Natural killer cell (primary cell): ENCODE results near the gene LRP1B. TPM values are rescaled to one million over a fixed set of nuclear protein-coding genes. Genes with fewer than 3 reads are reported as not detected.

Experiments used
- ATAC-seq, 3 donors: fragments of 150-1000 bp in 2 of 3; fragments of 200-7000 bp in 1 of 3; cut with Tn5 transposase; 1 replicate in 1 of 3; 2 replicates in 2 of 3; pipeline ENCODE4 v1.10.0; 2021; ENCODE audit warnings: mild to moderate bottlenecking in 2 of 3, moderate library complexity in 2 of 3
- DNase-seq, 2 donors: peaks; one replicate each; pipeline versions ENCODE4 v3.0.0 to v3.0.0-alpha.2; 2013 to 2021; ENCODE audit warnings: mixed read lengths in 1 of 2
- H3K27ac ChIP-seq: one replicate; pipeline ENCODE4 v1.5.1; 2013; ENCODE audit warnings: mild to moderate bottlenecking, low read length
- H3K27me3 ChIP-seq: one replicate; pipeline ENCODE4 v1.6.1; 2013; ENCODE audit warnings: low read length; ENCODE audit not compliant: control insufficient read depth, insufficient read depth
- H3K36me3 ChIP-seq: one replicate; pipeline ENCODE4 v1.6.1; 2013; ENCODE audit warnings: low read length; ENCODE audit not compliant: control insufficient read depth, insufficient read depth
- H3K4me1 ChIP-seq: one replicate; pipeline ENCODE4 v1.6.1; 2013; ENCODE audit warnings: low read length; ENCODE audit not compliant: control insufficient read depth, insufficient read depth
- H3K4me3 ChIP-seq: one replicate; pipeline ENCODE4 v1.5.1; 2013; ENCODE audit warnings: low read length
- H3K9me3 ChIP-seq: one replicate; pipeline ENCODE4 v1.6.1; 2013; ENCODE audit warnings: low read length; ENCODE audit not compliant: control insufficient read depth, insufficient read depth
- H3K27ac Mint-ChIP-seq, 2 donors: one replicate each; pipeline ENCODE4 v1.8.0; 2022; ENCODE audit warnings: mild to moderate bottlenecking in 2 of 2, mixed read lengths in 2 of 2, moderate library complexity in 1 of 2
- H3K27me3 Mint-ChIP-seq, 2 donors: one replicate each; pipeline ENCODE4 v1.8.0; 2022; ENCODE audit warnings: low read depth in 2 of 2, mixed read lengths in 2 of 2
- H3K36me3 Mint-ChIP-seq: one replicate; pipeline ENCODE4 v1.8.0; 2022; ENCODE audit warnings: mixed read lengths
- H3K4me1 Mint-ChIP-seq, 2 donors: one replicate each; pipeline ENCODE4 v1.8.0; 2022; ENCODE audit warnings: mixed read lengths in 2 of 2
- H3K4me3 Mint-ChIP-seq: one replicate; pipeline ENCODE4 v1.8.0; 2022; ENCODE audit warnings: mild to moderate bottlenecking, moderate library complexity, mixed read lengths
- H3K9me3 Mint-ChIP-seq, 2 donors: one replicate each; pipeline ENCODE4 v1.8.0; 2022; ENCODE audit warnings: mixed read lengths in 2 of 2
- WGBS: methylation state at CpG from one replicate; pipeline ENCODE4 v1.1.7; 2013; ENCODE audit warnings: missing lambda C conversion rate; ENCODE audit not compliant: insufficient coverage; 5-methylcytosine and 5-hydroxymethylcytosine counted together
- intact Hi-C: fragments of 100-400 bp; cut with micrococcal nuclease; formaldehyde crosslinking; loops from one replicate; pipeline ENCODE4 v1.14.2; 2022
- total RNA-seq, 4 donors: library from RNA; stranded (reverse); fragments of 120-200 nt in 1 of 4; gene quantifications; one replicate each; pipeline versions ENCODE4 v1.2.3 to v1.2.4, GENCODE V29; 2013 to 2022
- TF ChIP-seq, protein P1 (sequence below): fragments of 200-600 bp; IDR thresholded peaks from one replicate; pipeline ENCODE4 v1.8.0; 2022; ENCODE audit warnings: antibody characterized with exemption

The LRP1B gene
- total RNA-seq, 3 donors from 2014 or later (not counting 1 experiment from before 2014, with no cell fraction given): 0.05 TPM; not detected in 2

DNA sequence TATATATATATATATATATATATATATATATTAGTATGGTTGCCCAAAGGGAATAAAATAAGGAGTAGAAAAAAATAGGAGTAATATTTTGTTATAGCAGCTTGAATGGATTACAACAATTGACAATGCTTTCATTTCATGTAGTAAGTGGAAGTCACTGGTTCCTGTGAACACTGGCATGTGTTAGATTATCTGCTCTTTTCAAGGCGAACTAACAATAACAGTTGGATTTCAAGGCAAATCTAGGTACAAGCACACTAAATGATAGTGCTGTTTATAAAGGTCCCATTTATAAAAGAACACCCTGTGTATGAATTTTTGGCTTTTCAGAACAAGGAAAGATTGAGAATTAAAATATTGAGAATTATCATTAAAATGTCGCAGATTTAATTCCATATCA, 1535.7 kb downstream of the LRP1B start:
- no peaks in the 10 kb centered on the region for H3K9me3 ChIP-seq
- Mint-ChIP-seq H3K36me3 (no peaks in the 10 kb centered on the region), H3K4me1 (no peaks in the 10 kb centered on the region), H3K27me3 (no peaks in the 10 kb centered on the region), H3K27ac (no peak overlapping the region), H3K9me3 (peaks cover 0 to 4% of the 10 kb centered on the region in 2 donors), H3K4me3 (no peak overlapping the region)
- no peaks in the 10 kb centered on the region for H3K4me1 ChIP-seq
- TF ChIP-seq, protein P1, sequence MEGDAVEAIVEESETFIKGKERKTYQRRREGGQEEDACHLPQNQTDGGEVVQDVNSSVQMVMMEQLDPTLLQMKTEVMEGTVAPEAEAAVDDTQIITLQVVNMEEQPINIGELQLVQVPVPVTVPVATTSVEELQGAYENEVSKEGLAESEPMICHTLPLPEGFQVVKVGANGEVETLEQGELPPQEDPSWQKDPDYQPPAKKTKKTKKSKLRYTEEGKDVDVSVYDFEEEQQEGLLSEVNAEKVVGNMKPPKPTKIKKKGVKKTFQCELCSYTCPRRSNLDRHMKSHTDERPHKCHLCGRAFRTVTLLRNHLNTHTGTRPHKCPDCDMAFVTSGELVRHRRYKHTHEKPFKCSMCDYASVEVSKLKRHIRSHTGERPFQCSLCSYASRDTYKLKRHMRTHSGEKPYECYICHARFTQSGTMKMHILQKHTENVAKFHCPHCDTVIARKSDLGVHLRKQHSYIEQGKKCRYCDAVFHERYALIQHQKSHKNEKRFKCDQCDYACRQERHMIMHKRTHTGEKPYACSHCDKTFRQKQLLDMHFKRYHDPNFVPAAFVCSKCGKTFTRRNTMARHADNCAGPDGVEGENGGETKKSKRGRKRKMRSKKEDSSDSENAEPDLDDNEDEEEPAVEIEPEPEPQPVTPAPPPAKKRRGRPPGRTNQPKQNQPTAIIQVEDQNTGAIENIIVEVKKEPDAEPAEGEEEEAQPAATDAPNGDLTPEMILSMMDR: no peak
- WGBS: 74% methylated on average over 2 of the region's 2 CpGs
- intact Hi-C loops: no loop called here
- no peak overlapping the region for H3K4me3 ChIP-seq
- H3K27me3 ChIP-seq: no peaks in the 10 kb centered on the region
- H3K27ac ChIP-seq: no peak overlapping the region
- no peaks in the 10 kb centered on the region for H3K36me3 ChIP-seq
- ATAC-seq: no peak
- DNase-seq: no peak

DNA sequence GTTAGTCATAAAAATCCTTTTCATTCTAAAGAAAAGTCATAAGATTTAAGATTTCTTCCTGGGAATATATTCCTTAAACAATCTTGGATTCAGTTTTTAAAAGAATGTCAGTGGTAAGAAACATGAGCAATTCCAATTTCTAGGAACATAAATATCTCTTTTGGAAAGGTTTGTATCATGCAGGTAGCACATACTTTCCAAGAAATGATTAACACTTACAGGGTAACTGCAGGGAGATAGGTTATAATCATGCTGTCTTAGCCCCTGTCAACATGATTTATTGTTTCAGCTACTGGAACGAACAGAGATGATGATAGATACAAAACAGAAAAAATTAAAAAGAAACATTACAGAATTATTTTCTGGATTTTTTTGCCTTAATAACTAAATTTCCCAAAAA, 1537.7 kb downstream of the LRP1B start:
- Mint-ChIP-seq H3K4me1 (no peaks in the 10 kb centered on the region), H3K36me3 (no peaks in the 10 kb centered on the region), H3K27ac (no peak overlapping the region), H3K4me3 (no peak overlapping the region), H3K27me3 (no peaks in the 10 kb centered on the region), H3K9me3 (peaks cover 0 to 7% of the 10 kb centered on the region in 2 donors)
- intact Hi-C loops: no loop called here
- DNase-seq (no peak), ATAC-seq (no peak)
- Histone ChIP-seq H3K36me3 (no peaks in the 10 kb centered on the region), H3K9me3 (no peaks in the 10 kb centered on the region), H3K27me3 (no peaks in the 10 kb centered on the region), H3K27ac (no peak overlapping the region), H3K4me1 (no peaks in the 10 kb centered on the region), H3K4me3 (no peak overlapping the region)
- no CpG with 5 or more reads among the region's 1 CpG for WGBS
- TF ChIP-seq, protein P1: no peak

DNA sequence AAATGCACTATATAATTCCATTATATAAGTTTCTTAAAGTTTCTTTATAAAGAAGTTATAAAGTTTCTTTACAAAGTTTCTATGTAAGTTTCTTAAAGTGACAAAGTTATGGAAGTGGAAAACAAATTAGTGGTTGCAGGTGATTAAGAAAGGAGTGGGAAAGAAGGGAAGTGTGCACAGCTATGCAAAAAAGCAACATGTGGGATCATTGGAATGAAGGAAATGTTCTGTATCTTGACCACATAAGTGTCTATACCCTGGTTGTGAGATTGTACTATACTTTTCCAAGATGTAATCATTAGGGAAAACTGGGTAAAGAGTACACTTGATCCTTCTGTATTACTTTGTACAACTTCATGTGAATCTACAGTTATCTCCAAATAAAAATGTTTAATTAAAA, 1541.1 kb downstream of the LRP1B start:
- H3K27ac Mint-ChIP-seq: no peak overlapping the region
- ATAC-seq: no peak

DNA sequence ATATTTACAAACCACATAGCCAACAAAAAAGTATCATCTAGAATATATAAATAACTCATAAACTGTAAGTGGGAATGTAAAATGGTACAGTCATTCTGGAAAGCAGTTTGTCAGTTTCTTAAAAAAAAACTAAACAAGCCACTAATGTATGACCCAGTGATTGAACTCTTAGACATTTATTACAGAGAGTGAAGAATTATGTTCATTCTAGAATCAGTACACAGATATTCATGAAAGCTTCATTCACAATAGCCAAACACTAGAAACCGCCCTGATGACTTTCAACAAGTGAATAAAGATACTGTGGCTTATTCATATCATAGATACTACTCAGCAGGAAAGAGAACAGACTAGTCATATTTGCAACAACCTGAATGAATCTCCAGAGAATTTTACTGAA, 1541.5 kb downstream of the LRP1B start:
- H3K9me3 ChIP-seq: peaks cover 3% of the 10 kb centered on the region
- H3K4me1 ChIP-seq: no peaks in the 10 kb centered on the region
- H3K4me3 ChIP-seq: no peak overlapping the region
- intact Hi-C loops: no loop called here
- no peaks in the 10 kb centered on the region for H3K27me3 Mint-ChIP-seq
- H3K27ac ChIP-seq: no peak overlapping the region
- TF ChIP-seq, protein P1: no peak
- DNase-seq: no peak
- H3K9me3 Mint-ChIP-seq: peaks cover 10 to 13% of the 10 kb centered on the region in 2 donors
- H3K36me3 Mint-ChIP-seq: no peaks in the 10 kb centered on the region
- ATAC-seq: no peak
- no peaks in the 10 kb centered on the region for H3K4me1 Mint-ChIP-seq
- H3K27ac Mint-ChIP-seq: no peak overlapping the region
- no CpG with 5 or more reads among the region's 1 CpG for WGBS
- H3K36me3 ChIP-seq: no peaks in the 10 kb centered on the region
- H3K27me3 ChIP-seq: no peaks in the 10 kb centered on the region
- no peak overlapping the region for H3K4me3 Mint-ChIP-seq

More for the DNA sequence above, 1541.1 kb downstream of the LRP1B start:
- Histone ChIP-seq H3K9me3 (peaks cover 3% of the 10 kb centered on the region), H3K4me1 (no peaks in the 10 kb centered on the region), H3K4me3 (no peak overlapping the region), H3K36me3 (no peaks in the 10 kb centered on the region), H3K27me3 (no peaks in the 10 kb centered on the region), H3K27ac (no peak overlapping the region)
- intact Hi-C loops: no loop called here
- no peak for DNase-seq
- TF ChIP-seq, protein P1: no peak
- no peak overlapping the region for H3K4me3 Mint-ChIP-seq
- peaks cover 10 to 13% of the 10 kb centered on the region in 2 donors for H3K9me3 Mint-ChIP-seq
- H3K36me3 Mint-ChIP-seq: no peaks in the 10 kb centered on the region
- H3K4me1 Mint-ChIP-seq: no peaks in the 10 kb centered on the region
- no peaks in the 10 kb centered on the region for H3K27me3 Mint-ChIP-seq
